ENCODE measurements around the gene NUF2.

GRCh38 chr1:163399976-163400601 is 78.3 kb downstream of the NUF2 start:
- TF ChIP-seq CTCF (IDR thresholded peaks at IDR 0.05; ENCODE audit: low read depth, low read length) (no peak), POLR2A (IDR thresholded peaks at IDR 0.05; ENCODE audit: extremely low read depth, insufficient read length) (no peak), MAX (IDR thresholded peaks at IDR 0.05; ENCODE audit: low read depth, low read length) (no peak)
